GM18507 (cell line): ENCODE measurements around the gene ANKRD31.
"Not testable (repeated sequence)": the region's sequence is repeated elsewhere in the genome, so short reads cannot be mapped to it uniquely, and the experiment has no call there.

ENCODE experiments used
- DNase-seq: peaks from one replicate; pipeline ENCODE4 v3.0.0; 2011; ENCODE audit warnings: low read depth; ENCODE audit not compliant: insufficient read length; ENCODE audit errors: extremely low spot score
- FAIRE-seq: peaks from 2 replicates; lab custom pipeline; 2011; peaks lifted over from hg19 to GRCh38; lab: Jason Lieb, UNC

Gene ANKRD31

GRCh38 chr5:75236322-75237316 lies at the start of gene ANKRD31:
Gene ANKRD31, minus strand, starts transcription at chr5:75236878. Its CDS starts 192 bp downstream, at chr5:75236686.
- DNase-seq, result peak; percentile 89
- FAIRE-seq, result peak; percentile 87

DNA sequence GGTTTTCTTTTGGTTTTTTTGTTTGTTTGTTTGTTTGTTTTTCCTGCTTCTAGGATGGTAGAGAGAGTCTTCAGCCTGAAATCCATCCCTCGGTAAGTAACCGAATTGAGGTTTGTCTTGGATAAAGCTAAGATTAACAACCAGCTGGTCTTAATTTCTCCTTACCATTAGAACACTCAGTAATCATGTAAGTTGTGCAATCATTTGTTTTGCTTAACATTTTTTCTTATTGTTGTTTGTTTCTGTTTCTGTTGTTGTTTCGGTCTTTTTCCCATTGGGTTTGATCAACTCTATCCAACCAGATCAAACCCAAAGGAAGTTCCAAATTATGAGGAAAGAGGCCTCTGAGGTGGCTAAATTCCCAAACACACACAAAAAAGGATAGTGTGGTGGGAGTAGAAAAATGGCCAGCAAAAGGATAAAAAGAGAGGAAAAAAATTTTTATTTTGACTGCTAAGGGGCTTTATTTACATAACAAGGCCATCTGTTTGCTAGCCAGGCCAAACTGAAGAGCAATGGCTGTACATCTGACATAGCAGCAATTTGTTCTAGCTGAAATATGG lies 49.6 kb upstream of the ANKRD31 start:
- DNase-seq (no peak), FAIRE-seq (no peak)

DNA sequence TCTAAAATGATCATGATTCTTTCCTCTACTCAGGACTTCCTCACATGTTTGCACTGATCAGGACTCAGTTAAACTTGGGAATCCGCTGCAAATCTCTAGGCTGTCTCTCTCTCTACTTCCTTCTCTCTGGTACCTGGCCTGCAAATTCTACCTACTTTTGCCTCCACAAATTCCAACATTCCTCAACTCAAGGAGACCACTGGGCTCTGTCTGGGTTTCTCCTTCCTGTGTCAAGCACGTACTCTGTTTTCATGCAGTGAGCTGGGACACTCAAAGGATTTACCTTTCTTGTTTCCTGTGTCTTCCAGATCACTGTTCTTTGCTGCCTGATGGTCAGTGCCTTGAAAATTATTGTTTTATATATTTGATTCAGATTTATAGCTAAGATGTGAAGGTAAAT lies 45.9 kb upstream of the ANKRD31 start:
- FAIRE-seq (no peak), DNase-seq (no peak)

- FAIRE-seq (no peak), DNase-seq (no peak)
Observed at GRCh38 chr5:75281716-75282465, 45.2 kb upstream of the ANKRD31 start.

GRCh38 chr5:75279321-75279720 lies 42.6 kb upstream of the ANKRD31 start:
- no peak for FAIRE-seq
- DNase-seq, result no peak

GRCh38 chr5:75277463-75277862 lies 40.8 kb upstream of the ANKRD31 start:
- FAIRE-seq (no peak), DNase-seq (no peak)

GRCh38 chr5:75275756-75276155 lies 39.1 kb upstream of the ANKRD31 start:
- DNase-seq (no peak), FAIRE-seq (no peak)

GRCh38 chr5:75275147-75275546 lies 38.5 kb upstream of the ANKRD31 start:
- no peak for FAIRE-seq
- DNase-seq, result no peak

GRCh38 chr5:75274486-75274885 lies 37.8 kb upstream of the ANKRD31 start:
- no peak for FAIRE-seq
- DNase-seq, result no peak

GRCh38 chr5:75270605-75271004 lies 33.9 kb upstream of the ANKRD31 start:
- DNase-seq, FAIRE-seq: not testable (repeated sequence)

DNA sequence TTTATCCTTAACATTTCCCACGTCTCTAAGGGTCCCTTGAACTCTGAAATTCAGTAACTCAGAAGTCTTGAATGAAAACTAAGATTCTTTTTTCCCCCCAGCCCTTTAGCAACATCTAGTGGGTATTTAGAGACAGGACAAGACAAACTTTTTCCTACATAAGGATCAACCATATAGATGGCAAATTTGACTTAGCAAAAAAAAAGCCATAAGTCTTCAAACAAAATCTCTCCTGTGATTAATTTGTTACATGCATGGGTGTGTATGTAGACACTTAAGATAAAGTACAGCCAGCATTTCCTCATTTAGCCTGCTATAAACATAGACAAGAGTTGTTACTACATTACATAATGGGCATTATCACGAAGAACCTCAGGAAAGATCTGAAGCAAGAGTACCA lies 29.1 kb upstream of the ANKRD31 start:
- DNase-seq (no peak), FAIRE-seq (peak; percentile 15)

- no peak for DNase-seq
- no peak for FAIRE-seq
Observed at GRCh38 chr5:75262271-75262670, 25.6 kb upstream of the ANKRD31 start.

DNA sequence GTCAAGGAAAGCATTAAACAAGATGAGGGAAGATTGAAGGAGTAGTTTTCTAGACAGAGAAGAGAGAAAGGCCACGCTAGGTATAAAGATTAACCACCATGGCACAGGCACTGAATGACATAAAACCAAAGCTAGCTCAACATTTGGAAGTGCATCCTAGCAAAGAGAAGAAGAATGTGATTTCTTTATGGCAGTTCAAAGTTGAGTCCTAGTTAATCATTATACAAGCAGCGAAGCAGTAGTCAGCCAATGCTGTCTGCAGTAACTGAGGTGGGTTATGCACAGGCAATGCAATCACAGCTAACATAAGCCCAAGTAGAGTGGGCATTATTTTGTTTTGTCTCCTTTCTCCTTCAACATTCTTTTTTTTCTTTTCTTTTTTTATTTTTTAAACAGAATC lies 24.0 kb upstream of the ANKRD31 start:
- FAIRE-seq (no peak), DNase-seq (no peak)

DNA sequence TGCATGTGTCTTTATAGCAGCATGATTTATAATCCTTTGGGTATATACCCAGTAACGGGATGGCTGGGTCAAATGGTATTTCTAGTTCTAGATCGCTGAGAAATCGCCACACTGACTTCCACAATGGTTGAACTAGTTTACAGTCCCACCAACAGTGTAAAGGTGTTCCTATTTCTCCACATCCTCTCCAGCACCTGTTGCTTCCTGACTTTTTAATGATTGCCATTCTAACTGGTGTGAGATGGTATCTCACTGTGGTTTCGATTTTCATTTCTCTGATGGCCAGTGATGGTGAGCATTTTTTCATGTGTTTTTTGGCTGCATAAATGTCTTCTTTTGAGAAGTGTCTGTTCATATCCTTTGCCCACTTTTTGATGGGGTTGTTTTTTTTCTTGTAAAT lies 13.8 kb upstream of the ANKRD31 start:
- not testable (repeated sequence) for DNase-seq, FAIRE-seq

GRCh38 chr5:75245023-75245422 lies 8.3 kb upstream of the ANKRD31 start:
- DNase-seq (no peak), FAIRE-seq (no peak)

GRCh38 chr5:75243510-75243909 lies 6.8 kb upstream of the ANKRD31 start:
- no peak for FAIRE-seq
- no peak for DNase-seq

GRCh38 chr5:75243100-75243499 lies 6.4 kb upstream of the ANKRD31 start:
- FAIRE-seq (no peak), DNase-seq (no peak)

GRCh38 chr5:75242067-75242466 lies 5.4 kb upstream of the ANKRD31 start:
- DNase-seq (no peak), FAIRE-seq (no peak)

GRCh38 chr5:75239681-75240080 lies 3.0 kb upstream of the ANKRD31 start:
- FAIRE-seq (no peak), DNase-seq (no peak)

DNA sequence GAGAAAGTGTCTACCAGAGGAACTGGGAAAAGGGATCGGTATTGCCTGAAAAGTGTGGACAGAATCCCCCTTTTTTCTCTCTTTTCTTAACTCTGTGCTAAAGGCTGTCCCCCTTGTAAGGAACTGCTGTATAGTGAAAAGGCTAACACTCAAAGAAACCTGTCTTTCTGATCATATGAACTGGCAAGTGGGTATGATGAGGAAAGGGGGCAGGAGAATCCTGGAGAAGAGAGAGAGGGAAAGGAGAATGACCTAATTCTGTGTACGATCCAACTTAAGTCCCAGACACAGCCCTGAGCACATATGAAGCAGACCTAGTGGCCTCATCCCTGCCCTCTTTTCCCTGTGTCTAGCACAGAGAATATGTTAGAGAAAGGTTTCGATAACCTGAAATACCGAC lies 967 bp downstream of the ANKRD31 start:
- DNase-seq (no peak), FAIRE-seq (no peak)
